ENCODE data around the gene MEF2C. TPM values are rescaled to one million over a fixed set of nuclear protein-coding genes. Genes with fewer than 3 reads are reported as not detected.
A peak's percentile ranks its signal among the peaks of the same experiment; 100 is the strongest.

Gene MEF2C
- total RNA-seq, 1 experiment from 2014 or later = 1.7 TPM

DNA sequence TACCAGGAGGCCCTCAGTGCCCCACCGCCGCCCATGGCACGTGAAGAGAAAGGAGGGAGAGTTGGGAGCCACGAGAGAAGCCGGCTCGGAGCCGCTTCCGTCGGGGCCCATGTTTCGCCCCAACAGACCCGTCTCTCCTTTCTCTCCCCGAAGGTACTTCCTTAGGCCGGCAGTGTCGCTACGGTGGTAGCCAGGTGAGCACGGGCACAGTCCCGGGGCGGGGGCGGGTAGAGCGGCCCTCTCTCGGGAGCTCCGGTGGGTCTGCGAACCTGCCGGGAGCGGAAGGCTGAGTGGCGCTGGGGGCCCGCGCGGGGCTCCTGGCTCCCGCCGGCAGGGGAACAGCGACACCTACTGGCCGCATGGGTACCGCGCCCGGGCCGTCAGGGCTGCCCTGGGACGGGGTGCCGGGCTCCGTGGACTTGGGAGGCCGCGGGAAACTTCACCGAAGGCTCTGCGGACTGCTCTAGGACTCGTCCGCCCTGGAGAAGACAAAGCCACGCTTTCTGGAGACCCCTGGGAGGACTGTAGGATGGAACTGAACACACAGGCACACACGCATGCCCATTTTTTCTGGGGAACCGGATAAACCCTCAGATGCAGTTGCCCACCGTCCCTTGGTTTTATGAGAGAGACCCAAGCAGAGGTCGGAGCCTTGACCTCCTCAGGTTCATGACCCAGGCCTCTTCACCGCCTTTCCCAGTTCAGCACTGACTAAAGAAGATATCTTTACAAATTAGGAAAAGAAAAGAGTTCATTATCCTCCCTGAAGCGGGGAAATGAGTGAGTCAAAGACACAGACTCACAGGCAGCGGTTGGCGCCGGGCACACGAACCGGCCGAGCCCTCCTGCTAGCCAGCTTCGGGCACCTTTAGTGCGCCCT, 202.5 kb downstream of the MEF2C start:
- ATAC-seq (peak; percentile 38), DNase-seq (ENCODE audit: low spot score) (peak; percentile 90)
- Mint-ChIP-seq H3K27me3 (ENCODE audit: low read depth) (peaks cover 98% of the 10 kb centered on the region), H3K9me3 (no peaks in the 10 kb centered on the region), H3K27ac (no peak overlapping the region), H3K4me3 (peak overlapping the region; percentile 61), H3K36me3 (no peaks in the 10 kb centered on the region), H3K4me1 (peaks cover 53% of the 10 kb centered on the region)
- ChIA-PET POLR2A (interaction anchor here (1.2 kb wide), 1 partner anchor 9 kb away, joined by 4 read pairs; no protein-coding TSS in a partner anchor), CTCF (interaction anchor here (0.6 to 3.0 kb wide), 15 partner anchors 8 to 910 kb away, joined by 3 to 35 read pairs (median 4); no protein-coding TSS in a partner anchor)
- 0 out of 2 replicates have a peak, but pooled peaks have one; percentile 27 for TF ChIP-seq TEAD1 (CRISPR knock-in tag; IDR thresholded peaks at IDR 0.05)
- TF ChIP-seq, protein P1, sequence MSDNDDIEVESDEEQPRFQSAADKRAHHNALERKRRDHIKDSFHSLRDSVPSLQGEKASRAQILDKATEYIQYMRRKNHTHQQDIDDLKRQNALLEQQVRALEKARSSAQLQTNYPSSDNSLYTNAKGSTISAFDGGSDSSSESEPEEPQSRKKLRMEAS (CRISPR knock-in tag; IDR thresholded peaks at IDR 0.05) = 0 out of 2 replicates have a peak, but pooled peaks have one; percentile 34
- TF ChIP-seq ETV6 (CRISPR knock-in tag; IDR thresholded peaks at IDR 0.05) = no peak
- TF ChIP-seq ZMAT4 (CRISPR knock-in tag; IDR thresholded peaks at IDR 0.05) = no peak
- peak; percentile 97 for TF ChIP-seq CTCF (IDR thresholded peaks at IDR 0.05)
- TF ChIP-seq, protein P2, sequence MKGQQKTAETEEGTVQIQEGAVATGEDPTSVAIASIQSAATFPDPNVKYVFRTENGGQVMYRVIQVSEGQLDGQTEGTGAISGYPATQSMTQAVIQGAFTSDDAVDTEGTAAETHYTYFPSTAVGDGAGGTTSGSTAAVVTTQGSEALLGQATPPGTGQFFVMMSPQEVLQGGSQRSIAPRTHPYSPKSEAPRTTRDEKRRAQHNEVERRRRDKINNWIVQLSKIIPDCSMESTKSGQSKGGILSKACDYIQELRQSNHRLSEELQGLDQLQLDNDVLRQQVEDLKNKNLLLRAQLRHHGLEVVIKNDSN (CRISPR knock-in tag; IDR thresholded peaks at IDR 0.05) = 0 out of 2 replicates have a peak, but pooled peaks have one; percentile 19
- TF ChIP-seq, protein P3, sequence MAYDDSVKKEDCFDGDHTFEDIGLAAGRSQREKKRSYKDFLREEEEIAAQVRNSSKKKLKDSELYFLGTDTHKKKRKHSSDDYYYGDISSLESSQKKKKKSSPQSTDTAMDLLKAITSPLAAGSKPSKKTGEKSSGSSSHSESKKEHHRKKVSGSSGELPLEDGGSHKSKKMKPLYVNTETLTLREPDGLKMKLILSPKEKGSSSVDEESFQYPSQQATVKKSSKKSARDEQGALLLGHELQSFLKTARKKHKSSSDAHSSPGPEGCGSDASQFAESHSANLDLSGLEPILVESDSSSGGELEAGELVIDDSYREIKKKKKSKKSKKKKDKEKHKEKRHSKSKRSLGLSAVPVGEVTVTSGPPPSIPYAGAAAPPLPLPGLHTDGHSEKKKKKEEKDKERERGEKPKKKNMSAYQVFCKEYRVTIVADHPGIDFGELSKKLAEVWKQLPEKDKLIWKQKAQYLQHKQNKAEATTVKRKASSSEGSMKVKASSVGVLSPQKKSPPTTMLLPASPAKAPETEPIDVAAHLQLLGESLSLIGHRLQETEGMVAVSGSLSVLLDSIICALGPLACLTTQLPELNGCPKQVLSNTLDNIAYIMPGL (CRISPR knock-in tag; IDR thresholded peaks at IDR 0.05) = peak; percentile 41; the same call in 1 of the 2 replicates

DNA sequence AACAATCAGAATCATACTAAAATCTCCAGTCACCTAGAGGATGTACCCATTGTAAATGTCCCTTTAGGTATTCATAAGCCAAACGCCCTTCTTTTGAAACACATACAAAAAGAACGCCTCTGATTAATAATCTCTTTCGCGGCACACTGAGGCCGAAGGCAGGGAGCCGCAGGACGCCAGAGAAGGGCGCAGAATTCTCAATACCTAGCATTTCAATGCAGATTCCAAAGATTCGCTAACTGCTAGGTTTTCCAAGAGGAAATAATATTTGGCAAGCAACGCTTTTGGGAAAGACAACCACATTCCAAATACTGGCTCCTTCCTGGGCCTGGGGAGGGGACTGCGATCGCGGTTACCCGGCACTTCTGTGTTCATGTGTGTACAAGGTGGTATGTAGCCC, 203.3 kb downstream of the MEF2C start:
- Mint-ChIP-seq H3K27ac (no peak overlapping the region), H3K36me3 (no peaks in the 10 kb centered on the region), H3K4me3 (peak overlapping the region; percentile 60), H3K27me3 (ENCODE audit: low read depth) (peaks cover 98% of the 10 kb centered on the region), H3K4me1 (peaks cover 56% of the 10 kb centered on the region), H3K9me3 (no peaks in the 10 kb centered on the region)
- DNase-seq (ENCODE audit: low spot score) (no peak), ATAC-seq (no peak)
- TF ChIP-seq, protein P4, sequence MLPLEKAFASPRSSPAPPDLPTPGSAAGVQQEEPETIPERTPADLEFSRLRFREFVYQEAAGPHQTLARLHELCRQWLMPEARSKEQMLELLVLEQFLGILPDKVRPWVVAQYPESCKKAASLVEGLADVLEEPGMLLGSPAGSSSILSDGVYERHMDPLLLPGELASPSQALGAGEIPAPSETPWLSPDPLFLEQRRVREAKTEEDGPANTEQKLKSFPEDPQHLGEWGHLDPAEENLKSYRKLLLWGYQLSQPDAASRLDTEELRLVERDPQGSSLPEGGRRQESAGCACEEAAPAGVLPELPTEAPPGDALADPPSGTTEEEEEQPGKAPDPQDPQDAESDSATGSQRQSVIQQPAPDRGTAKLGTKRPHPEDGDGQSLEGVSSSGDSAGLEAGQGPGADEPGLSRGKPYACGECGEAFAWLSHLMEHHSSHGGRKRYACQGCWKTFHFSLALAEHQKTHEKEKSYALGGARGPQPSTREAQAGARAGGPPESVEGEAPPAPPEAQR (CRISPR knock-in tag; IDR thresholded peaks at IDR 0.05) = no peak
- no peak for TF ChIP-seq KAT7 (CRISPR knock-in tag; IDR thresholded peaks at IDR 0.05; ENCODE audit: borderline replicate concordance)
- TF ChIP-seq NR1H2 (CRISPR knock-in tag; IDR thresholded peaks at IDR 0.05) = no peak
- CTCF ChIA-PET = interaction anchor here (0.6 to 3.0 kb wide), 15 partner anchors 7 to 909 kb away, joined by 3 to 35 read pairs (median 4); no protein-coding TSS in a partner anchor
- POLR2A ChIA-PET = interaction anchor here (1.2 kb wide), 1 partner anchor 8 kb away, joined by 4 read pairs; no protein-coding TSS in a partner anchor

- ChIA-PET CTCF (interaction anchor here (1.0 kb wide), 1 partner anchor 12 kb away, joined by 4 read pairs; no protein-coding TSS in a partner anchor), POLR2A (no interaction called here)
- peaks cover 98% of the 10 kb centered on the region for H3K27me3 Mint-ChIP-seq (ENCODE audit: low read depth)
- no peaks in the 10 kb centered on the region for H3K36me3 Mint-ChIP-seq
- H3K27ac Mint-ChIP-seq = no peak overlapping the region
- DNase-seq (ENCODE audit: low spot score) = no peak
- no peaks in the 10 kb centered on the region for H3K9me3 Mint-ChIP-seq
- H3K4me3 Mint-ChIP-seq = peak overlapping the region; percentile 60
- H3K4me1 Mint-ChIP-seq = peaks cover 50% of the 10 kb centered on the region
- ATAC-seq = no peak
- TF ChIP-seq OVOL2 (CRISPR knock-in tag; IDR thresholded peaks at IDR 0.05; ENCODE audit: borderline replicate concordance) (no peak), EMX1 (CRISPR knock-in tag; IDR thresholded peaks at IDR 0.05) (no peak), NFE2L1 (CRISPR knock-in tag; IDR thresholded peaks at IDR 0.05) (no peak), GABPB1 (CRISPR knock-in tag; IDR thresholded peaks at IDR 0.05) (no peak), ZNF416 (CRISPR knock-in tag; IDR thresholded peaks at IDR 0.05) (no peak), FOXP1 (CRISPR knock-in tag; IDR thresholded peaks at IDR 0.05; ENCODE audit: borderline replicate concordance) (no peak), ERG (CRISPR knock-in tag; IDR thresholded peaks at IDR 0.05) (no peak)
- TF ChIP-seq, protein P3 (CRISPR knock-in tag; IDR thresholded peaks at IDR 0.05) = no peak
- TF ChIP-seq, protein P5, sequence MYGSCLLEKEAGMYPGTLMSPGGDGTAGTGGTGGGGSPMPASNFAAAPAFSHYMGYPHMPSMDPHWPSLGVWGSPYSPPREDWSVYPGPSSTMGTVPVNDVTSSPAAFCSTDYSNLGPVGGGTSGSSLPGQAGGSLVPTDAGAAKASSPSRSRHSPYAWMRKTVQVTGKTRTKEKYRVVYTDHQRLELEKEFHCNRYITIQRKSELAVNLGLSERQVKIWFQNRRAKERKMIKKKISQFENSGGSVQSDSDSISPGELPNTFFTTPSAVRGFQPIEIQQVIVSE (CRISPR knock-in tag; IDR thresholded peaks at IDR 0.05; ENCODE audit: borderline replicate concordance) = no peak
Measured at GRCh38 chr5:88678770-88679381, 204.1 kb downstream of the MEF2C start.
